ENCODE results near the gene RAI14.

The RAI14 gene

DNA sequence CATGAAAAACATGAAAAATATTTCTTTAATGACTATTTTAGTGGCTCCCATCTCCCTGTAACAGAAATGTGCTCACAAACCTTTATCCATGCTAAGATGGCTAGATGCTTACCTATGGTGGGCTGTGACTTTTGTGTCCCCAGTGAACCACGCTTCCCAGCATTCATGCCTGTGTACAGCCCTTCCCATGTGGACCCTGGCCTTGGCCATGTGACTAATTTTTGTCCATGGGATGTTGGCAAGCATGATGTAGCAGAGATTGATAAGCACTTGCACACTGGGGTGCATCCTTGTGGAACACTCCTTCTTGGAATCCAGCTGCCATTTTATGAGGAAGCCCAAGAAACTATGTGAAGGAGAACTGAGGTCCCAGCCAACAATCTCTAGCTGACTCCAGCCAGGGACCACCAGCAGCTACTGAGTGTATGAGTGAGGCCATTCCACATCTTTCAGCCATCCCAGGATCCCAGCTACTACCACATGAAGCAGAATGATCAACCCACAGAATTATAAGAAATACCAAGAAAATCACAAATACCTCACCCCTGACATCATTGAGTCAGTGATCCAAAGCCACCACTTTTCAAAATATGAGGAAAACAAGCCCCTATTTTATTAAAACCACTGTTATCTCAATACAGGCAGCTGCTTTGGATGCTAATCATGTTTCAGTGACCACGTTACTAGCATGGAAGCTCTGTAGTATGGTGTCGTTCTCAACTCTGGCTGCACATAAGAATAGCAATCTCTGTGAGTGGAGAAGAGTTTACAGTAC is 16.1 kb upstream of the RAI14 start:
- DNase-seq (ENCODE audit: low read depth, low spot score): no peak

- DNase-seq (ENCODE audit: low read depth, low spot score): no peak
These were observed 7.9 kb upstream of the RAI14 start for GRCh38 chr5:34648039-34648839.

GRCh38 chr5:34648840-34649158 is 7.3 kb upstream of the RAI14 start:
- DNase-seq (ENCODE audit: low read depth, low spot score): no peak

DNA sequence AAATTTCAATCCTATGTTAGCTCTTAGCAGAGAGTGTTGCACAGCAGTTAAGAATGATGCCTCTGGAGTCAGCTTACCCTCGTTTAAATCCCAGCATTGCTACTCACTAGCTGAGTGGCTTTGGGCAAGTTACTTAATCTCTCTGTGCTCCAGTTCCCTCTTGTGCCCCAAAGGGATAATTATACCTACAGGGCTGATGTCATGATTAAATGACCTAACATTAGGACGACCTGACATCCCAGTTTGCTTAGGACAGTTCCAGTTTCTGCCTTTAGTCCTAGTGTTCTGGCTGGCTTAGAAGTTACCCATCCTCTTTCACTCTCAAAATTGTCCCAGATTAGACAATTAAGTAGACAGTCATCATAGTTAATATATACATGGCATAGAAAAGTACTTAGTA is 4.3 kb upstream of the RAI14 start:
- no peak for DNase-seq (ENCODE audit: low read depth, low spot score)

GRCh38 chr5:34652466-34652865 is 3.7 kb upstream of the RAI14 start:
- DNase-seq (ENCODE audit: low read depth, low spot score): no peak

- DNase-seq (ENCODE audit: low read depth, low spot score): no peak
These were observed 3.2 kb upstream of the RAI14 start for GRCh38 chr5:34652914-34653313.

GRCh38 chr5:34653708-34654107 is 2.4 kb upstream of the RAI14 start:
- DNase-seq (ENCODE audit: low read depth, low spot score): no peak

- DNase-seq (ENCODE audit: low read depth, low spot score): peak; percentile 66
These were observed 655 bp upstream of the RAI14 start for GRCh38 chr5:34655354-34655991.

DNA sequence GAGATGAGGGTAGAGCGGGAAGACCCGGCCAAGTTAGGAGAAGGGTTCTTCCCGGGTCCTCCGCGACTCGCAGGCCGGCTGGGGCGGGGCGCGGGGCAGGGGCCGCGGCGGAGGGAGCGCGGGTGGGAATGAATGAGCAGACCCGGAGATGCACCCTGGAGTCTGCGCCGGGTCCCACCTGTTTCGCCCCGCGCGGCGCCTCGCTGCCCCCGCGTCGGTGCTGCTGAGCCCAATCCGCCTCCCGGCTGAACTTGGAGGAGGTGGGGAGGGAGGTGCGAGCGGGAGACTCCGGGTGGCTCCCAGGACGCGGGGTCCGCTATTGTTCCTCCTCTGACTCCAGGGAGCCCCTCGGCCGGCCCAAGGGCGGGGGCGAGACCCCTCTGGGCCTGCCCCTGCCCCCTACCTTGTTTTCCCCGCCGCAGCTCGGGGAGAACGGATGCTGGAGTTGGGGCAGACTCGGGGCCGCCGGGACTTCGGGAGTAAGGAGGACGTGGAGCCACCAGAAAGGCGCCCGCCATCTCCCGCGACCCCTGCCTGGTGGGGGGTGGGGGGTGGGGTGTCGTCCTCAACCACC is 659 bp downstream of the RAI14 start:
- peak; percentile 29 for DNase-seq (ENCODE audit: low read depth, low spot score)

DNA sequence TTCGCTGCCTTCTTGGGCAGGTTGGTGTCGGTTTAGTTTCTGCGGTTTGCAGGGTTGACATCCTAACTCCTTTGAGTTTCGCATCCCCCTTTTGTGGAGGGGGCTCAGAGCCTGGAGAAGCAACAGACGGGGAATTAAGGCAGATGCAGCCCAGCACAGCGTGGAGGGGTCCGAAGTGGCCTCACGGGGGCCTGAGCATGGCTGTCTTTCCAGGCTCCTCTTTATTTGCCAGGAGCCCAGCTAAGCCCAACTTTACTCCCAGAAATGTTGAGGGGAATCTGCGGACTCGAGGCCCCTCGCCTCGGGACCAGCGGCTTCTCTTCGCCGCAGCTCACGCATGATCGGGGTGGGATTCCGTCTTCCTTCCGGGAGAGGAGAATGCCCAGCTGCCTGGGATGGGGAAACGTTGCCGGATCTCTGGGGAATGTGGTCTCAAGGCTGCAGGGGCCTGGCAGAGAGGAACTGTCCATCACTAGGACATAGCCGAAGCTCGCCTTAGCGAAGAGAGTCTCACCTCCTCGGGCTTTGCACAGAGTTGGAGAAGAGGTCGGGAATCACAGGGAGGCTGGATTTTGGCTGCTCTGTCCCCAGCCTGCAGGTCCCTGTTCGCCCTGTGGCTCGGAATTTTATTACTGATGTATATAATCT is 1.3 kb downstream of the RAI14 start:
- peak; percentile 76 for DNase-seq (ENCODE audit: low read depth, low spot score)

DNA sequence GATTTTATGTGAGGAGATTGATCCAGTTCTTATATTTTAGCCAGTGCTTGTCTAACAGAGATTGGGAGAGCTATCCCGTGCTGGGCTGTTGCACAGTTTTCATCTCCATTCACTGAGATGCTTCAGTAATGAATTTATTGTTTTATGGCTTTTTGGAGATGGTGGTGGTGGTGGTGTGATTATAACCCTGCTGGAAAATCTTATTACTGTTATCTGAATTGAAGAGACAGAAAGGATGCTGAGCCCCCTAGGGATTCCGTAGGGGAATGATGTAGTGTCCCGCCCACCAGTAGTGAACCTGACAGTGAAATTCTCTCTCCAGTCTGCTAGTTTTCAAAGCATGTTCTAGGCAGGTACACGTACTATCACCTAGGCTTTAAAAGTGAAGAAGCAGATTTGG is 1.9 kb downstream of the RAI14 start:
- DNase-seq (ENCODE audit: low read depth, low spot score): no peak

- no peak for DNase-seq (ENCODE audit: low read depth, low spot score)
These were observed 3.0 kb downstream of the RAI14 start for GRCh38 chr5:34659168-34659567.

GRCh38 chr5:34660444-34660843 is 4.3 kb downstream of the RAI14 start:
- no peak for DNase-seq (ENCODE audit: low read depth, low spot score)

- DNase-seq (ENCODE audit: low read depth, low spot score): no peak
These were observed 7.8 kb downstream of the RAI14 start for GRCh38 chr5:34663771-34664496.

DNA sequence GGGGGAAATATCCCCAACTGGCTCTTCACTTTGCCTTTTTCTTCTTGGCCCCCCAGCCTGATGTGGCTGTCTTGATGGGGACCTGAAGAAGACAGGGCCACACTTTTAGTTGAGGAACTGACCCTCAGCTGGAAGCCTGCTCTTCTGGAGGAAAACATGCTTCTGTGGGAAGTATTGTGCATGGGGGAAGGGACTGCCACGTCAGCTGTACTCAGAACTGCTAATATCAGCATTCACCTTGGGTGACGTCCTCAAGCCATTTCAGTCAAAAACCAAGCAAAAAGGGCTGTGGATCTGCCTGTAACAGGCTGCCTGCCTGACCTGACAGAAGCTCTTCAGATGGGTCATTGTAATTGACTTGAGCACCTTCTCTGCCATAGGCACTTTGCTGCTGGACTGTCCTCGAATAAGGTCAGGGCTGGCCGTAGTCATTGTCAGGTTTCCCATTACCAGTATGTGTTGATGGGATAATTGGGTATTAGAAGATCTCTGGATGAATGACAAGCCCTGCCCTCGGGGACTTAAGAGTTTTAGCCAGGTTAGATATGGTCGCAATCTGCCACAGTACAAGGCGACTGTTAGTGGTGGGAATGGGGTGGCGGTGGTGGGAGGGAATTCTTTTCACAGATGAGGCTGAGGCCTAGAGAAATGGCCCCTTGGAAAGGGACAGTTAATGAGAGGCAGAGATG is 10.4 kb downstream of the RAI14 start:
- DNase-seq (ENCODE audit: low read depth, low spot score): peak; percentile 45

DNA sequence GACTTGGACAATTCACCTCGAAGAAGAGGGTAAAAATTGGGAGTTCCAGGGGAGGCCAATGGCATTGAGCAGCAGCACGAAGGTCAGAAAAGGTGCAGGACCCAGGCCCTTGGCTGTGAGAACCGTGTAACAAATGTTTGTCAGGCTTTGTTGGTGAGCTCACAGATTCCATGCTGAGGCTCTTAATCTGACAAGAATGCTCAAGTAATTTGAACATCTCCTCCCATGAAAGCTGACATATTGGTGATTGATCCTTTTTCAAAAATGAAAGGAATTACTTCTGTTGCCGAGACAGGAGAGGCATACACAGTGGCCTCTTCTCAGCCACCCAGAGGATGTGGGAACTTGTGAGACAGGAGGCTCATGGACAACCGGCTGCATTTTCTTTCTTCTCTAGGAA is 11.6 kb downstream of the RAI14 start:
- no peak for DNase-seq (ENCODE audit: low read depth, low spot score)

- no peak for DNase-seq (ENCODE audit: low read depth, low spot score)
These were observed 13.9 kb downstream of the RAI14 start for GRCh38 chr5:34669931-34670516.

DNA sequence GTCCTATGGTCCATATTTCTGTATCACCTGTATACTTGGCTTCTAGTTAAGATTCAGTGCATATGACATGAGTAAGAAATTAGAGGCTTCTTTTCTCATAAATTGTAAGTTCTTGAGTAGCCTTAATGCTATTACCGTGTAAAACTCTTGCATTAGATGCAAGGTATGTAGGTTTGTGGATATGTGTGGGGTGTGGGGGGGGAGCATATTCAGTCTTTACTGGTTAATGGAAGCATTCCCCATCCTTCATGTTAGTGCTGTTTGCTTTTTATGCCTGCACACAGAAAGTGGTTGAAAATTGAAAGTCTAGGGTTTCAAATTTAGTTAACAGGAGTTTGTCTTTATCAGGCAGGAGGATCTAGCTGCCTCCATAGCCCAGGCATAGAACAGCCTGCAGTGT is 16.1 kb downstream of the RAI14 start:
- DNase-seq (ENCODE audit: low read depth, low spot score): no peak

DNA sequence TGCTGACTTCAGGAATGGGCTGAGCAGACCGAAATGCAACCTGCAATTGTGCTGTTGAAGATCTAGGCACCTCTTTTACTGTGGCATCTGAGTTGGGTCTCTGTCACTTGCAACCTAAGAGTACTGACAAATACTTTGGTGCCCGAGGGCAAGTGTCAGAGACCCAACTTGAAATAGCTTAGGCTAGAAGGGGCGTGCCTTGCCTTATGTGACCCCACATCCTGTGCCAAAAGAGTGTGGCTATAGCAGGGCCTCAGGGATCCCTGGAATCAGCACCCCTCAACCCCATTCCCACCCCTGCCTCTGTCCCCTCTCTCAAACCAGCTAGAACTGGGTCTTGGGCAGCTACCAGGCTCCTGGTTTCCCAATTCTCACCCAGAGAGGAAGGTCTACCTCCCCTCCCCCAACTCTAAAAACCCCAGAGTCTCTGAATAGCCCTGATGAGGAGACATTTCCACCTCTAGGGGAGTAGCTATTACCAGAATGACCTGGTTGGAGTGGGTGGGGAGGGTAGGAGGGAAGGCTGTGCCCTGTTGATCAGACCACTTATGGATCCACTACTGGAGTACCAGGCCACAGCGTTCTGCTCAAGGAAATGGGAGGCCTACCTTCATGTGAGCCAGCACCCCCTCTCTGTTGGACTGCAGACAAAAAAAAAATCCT is 17.5 kb downstream of the RAI14 start:
- no peak for DNase-seq (ENCODE audit: low read depth, low spot score)

GRCh38 chr5:34674187-34674586 is 18.1 kb downstream of the RAI14 start:
- no peak for DNase-seq (ENCODE audit: low read depth, low spot score)

Data from ELF-1 (cell line).